ENCODE measurements around the gene LRMDA. TPM values are rescaled to one million over a fixed set of nuclear protein-coding genes. Genes with fewer than 3 reads are reported as not detected.

The LRMDA gene
- total RNA-seq, 6 experiments from 2014 or later: 0.32 TPM; not detected in 5

- peaks cover 4% of the 10 kb centered on the region for H3K27me3 Mint-ChIP-seq (ENCODE audit: insufficient read depth)
- H3K4me1 Mint-ChIP-seq (ENCODE audit: low read depth): no peaks in the 10 kb centered on the region
- TF ChIP-seq CTCF (IDR thresholded peaks at IDR 0.05): no peak
- DNase-seq: no peak
- H3K4me3 Mint-ChIP-seq: no peak overlapping the region
- H3K36me3 Mint-ChIP-seq (ENCODE audit: low read depth): no peaks in the 10 kb centered on the region
- H3K27ac Mint-ChIP-seq: no peak overlapping the region
- peaks cover 4% of the 10 kb centered on the region; the same call in 1 of the 2 replicates for H3K9me3 Mint-ChIP-seq
These were observed 737.0 kb downstream of the LRMDA start for GRCh38 chr10:76168437-76168836.

GRCh38 chr10:76169246-76169645 lies 737.8 kb downstream of the LRMDA start:
- Mint-ChIP-seq H3K27ac (no peak overlapping the region), H3K4me3 (no peak overlapping the region), H3K36me3 (ENCODE audit: low read depth) (no peaks in the 10 kb centered on the region), H3K27me3 (ENCODE audit: insufficient read depth) (peaks cover 4% of the 10 kb centered on the region), H3K9me3 (peaks cover 4% of the 10 kb centered on the region; the same call in 1 of the 2 replicates), H3K4me1 (ENCODE audit: low read depth) (no peaks in the 10 kb centered on the region)
- DNase-seq: no peak
- no peak for TF ChIP-seq CTCF (IDR thresholded peaks at IDR 0.05)

- Mint-ChIP-seq H3K4me1 (ENCODE audit: low read depth) (no peaks in the 10 kb centered on the region), H3K4me3 (no peak overlapping the region), H3K9me3 (no peaks in the 10 kb centered on the region), H3K27me3 (ENCODE audit: insufficient read depth) (peaks cover 5% of the 10 kb centered on the region), H3K36me3 (ENCODE audit: low read depth) (no peaks in the 10 kb centered on the region), H3K27ac (no peak overlapping the region)
- no peak for TF ChIP-seq CTCF (IDR thresholded peaks at IDR 0.05)
- DNase-seq: no peak
These were observed 740.6 kb downstream of the LRMDA start for GRCh38 chr10:76172020-76172419.

GRCh38 chr10:76175533-76176165 lies 744.2 kb downstream of the LRMDA start:
- Mint-ChIP-seq H3K36me3 (ENCODE audit: low read depth) (no peaks in the 10 kb centered on the region), H3K27ac (no peak overlapping the region), H3K4me1 (ENCODE audit: low read depth) (no peaks in the 10 kb centered on the region), H3K9me3 (no peaks in the 10 kb centered on the region), H3K27me3 (ENCODE audit: insufficient read depth) (peaks cover 16% of the 10 kb centered on the region), H3K4me3 (no peak overlapping the region)
- no peak for TF ChIP-seq CTCF (IDR thresholded peaks at IDR 0.05)
- DNase-seq: no peak

- no peak overlapping the region for H3K27ac Mint-ChIP-seq
- H3K36me3 Mint-ChIP-seq (ENCODE audit: low read depth): no peaks in the 10 kb centered on the region
- no peaks in the 10 kb centered on the region for H3K9me3 Mint-ChIP-seq
- no peak for DNase-seq
- H3K4me3 Mint-ChIP-seq: no peak overlapping the region
- peaks cover 18% of the 10 kb centered on the region for H3K27me3 Mint-ChIP-seq (ENCODE audit: insufficient read depth)
- no peak for TF ChIP-seq CTCF (IDR thresholded peaks at IDR 0.05)
- H3K4me1 Mint-ChIP-seq (ENCODE audit: low read depth): no peaks in the 10 kb centered on the region
These were observed 744.7 kb downstream of the LRMDA start for GRCh38 chr10:76176166-76176550.
